Activated T-helper 2 cell treated with anti-CD3 and anti-CD28 coated beads, Interferon-gamma antibody, Interleukin-2, Interleukin-4, amounts not matched to agents 10 μg/mL and 5 μg/mL and 100 μg/mL, durations not matched to agents 14 hours and 24 hours and 36 hours (primary cell): ENCODE measurements around the gene C16orf46. TPM values are rescaled to one million over a fixed set of nuclear protein-coding genes. Genes with fewer than 3 reads are reported as not detected.

Experiments used
- DNase-seq: peaks from one replicate; pipeline ENCODE4 v3.0.0; 2021; ENCODE audit warnings: low spot score
- H3K27ac Mint-ChIP-seq: one replicate; pipeline ENCODE4 v1.8.0; 2021; ENCODE audit warnings: mixed read lengths
- H3K27me3 Mint-ChIP-seq: one replicate; pipeline ENCODE4 v1.8.0; 2021; ENCODE audit warnings: low read depth, mixed read lengths
- H3K36me3 Mint-ChIP-seq: one replicate; pipeline ENCODE4 v1.8.0; 2021; ENCODE audit warnings: low read depth, mixed read lengths
- H3K4me1 Mint-ChIP-seq: one replicate; pipeline ENCODE4 v1.8.0; 2021; ENCODE audit warnings: low read depth, mixed read lengths
- H3K4me3 Mint-ChIP-seq: one replicate; pipeline ENCODE4 v1.8.0; 2021; ENCODE audit warnings: low read depth, mild to moderate bottlenecking, moderate library complexity, mixed read lengths
- H3K9me3 Mint-ChIP-seq: one replicate; pipeline ENCODE4 v1.8.0; 2021; ENCODE audit warnings: mixed read lengths
- intact Hi-C: fragments of 100-400 bp; cut with micrococcal nuclease; formaldehyde crosslinking; loops from one replicate; pipeline ENCODE4 v1.15.1; 2023
- total RNA-seq: library from RNA; stranded (reverse); gene quantifications from 2 replicates; pipeline ENCODE4 v1.2.3, GENCODE V29; 2022

C16orf46 gene
- total RNA-seq, 1 donor from 2014 or later = 0.32 TPM

DNA sequence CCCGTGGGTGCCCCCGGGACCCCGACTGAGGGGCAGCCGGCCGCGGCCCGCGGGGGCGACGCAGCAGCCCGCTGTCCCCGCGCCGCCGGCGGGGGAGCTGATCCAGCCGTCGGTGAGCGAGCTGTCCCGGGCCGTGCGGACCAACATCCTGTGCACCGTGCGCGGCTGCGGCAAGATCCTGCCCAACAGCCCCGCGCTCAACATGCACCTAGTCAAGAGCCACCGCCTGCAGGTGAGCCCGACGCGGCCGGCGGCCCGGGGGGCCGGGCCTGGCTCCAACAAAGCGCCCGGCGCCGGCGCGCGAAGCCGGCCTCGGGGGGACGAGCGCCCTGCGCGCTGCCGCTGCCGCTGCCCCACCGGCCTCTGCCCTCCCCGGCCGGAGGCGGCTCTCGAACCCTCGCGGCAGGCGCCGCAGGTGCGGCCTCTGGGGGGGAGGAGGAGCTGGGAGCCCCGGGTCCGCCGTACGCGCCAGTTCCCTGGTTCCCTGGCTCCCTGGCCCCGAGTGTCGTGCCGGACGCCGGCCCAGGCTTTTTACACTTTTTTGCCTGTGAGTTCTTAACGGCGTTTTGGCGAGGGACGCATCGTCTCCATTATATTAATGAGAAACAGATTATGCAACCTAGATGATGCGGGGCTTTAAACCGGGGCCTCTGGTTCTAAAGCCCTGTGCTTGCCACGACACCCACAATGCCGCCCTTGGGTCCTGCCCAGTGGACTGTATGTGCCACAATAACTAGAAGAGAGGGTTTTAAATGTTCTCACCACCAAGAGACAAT lies 40.9 kb downstream of the C16orf46 start:
- H3K36me3 Mint-ChIP-seq = peaks cover 57% of the 10 kb centered on the region
- intact Hi-C loops = loop anchor here (1.0 to 5.0 kb wide), 5 partner anchors 29 to 701 kb away; partner anchors contain the start of genes CENPN, GAN and GCSH
- peak; percentile 13 for DNase-seq
- H3K4me3 Mint-ChIP-seq = peak overlapping the region; percentile 82
- no peaks in the 10 kb centered on the region for H3K9me3 Mint-ChIP-seq
- peaks cover 18% of the 10 kb centered on the region for H3K4me1 Mint-ChIP-seq
- H3K27ac Mint-ChIP-seq = peak overlapping the region; percentile 43
- no peaks in the 10 kb centered on the region for H3K27me3 Mint-ChIP-seq

GRCh38 chr16:81035398-81035974 lies 41.6 kb downstream of the C16orf46 start, which contains the start of gene ATMIN:
Gene ATMIN, plus strand, starts transcription at chr16:81035842. Its CDS starts 29 bp downstream, at chr16:81035871.
- intact Hi-C loops = loop anchor here (1.0 to 5.0 kb wide), 5 partner anchors 28 to 702 kb away; partner anchors contain the start of genes CENPN, GAN and GCSH
- Mint-ChIP-seq H3K4me3 (peak within 1 kb of the TSS; percentile 82), H3K27me3 (no peaks in the 10 kb centered on the region), H3K9me3 (no peaks in the 10 kb centered on the region), H3K4me1 (peaks cover 18% of the 10 kb centered on the region), H3K36me3 (peaks cover 52% of the 10 kb centered on the region), H3K27ac (peak within 1 kb of the TSS; percentile 43)
- DNase-seq = peak; percentile 80

DNA sequence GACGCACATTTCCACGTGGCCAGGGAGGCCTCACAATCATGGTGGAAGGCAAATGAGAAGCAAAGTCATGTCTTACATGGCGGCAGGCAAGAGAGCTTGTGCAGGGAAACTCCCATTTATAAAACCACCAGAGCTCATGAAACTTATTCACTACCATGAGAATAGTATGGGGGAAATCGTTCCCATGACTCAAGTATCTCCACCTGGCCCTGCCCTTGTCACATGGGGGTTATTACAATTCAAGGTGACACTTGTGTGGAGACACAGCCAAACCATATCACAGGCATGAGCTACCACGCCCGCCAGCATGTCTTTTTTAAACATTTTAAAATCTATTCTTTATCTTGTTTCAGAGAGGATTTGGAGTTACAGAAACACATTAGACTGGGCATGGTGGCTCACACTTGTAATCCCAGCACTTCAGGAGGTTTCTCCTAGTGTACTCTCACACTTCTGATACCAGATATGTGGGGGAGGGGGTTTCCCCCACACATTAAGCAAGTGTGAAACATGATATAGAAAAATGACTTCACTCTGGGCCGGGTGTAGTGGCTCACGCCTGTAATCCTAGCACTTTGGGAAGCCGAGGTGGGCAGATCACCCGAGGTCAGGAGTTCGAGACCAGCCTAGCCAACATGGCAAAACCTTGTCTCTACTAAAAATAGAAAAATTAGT lies 47.0 kb downstream of the C16orf46 start:
- Mint-ChIP-seq H3K27ac (peak overlapping the region; percentile 38), H3K4me3 (no peak overlapping the region), H3K4me1 (peaks cover 4% of the 10 kb centered on the region), H3K36me3 (peaks cover 68% of the 10 kb centered on the region), H3K9me3 (peaks cover 4% of the 10 kb centered on the region), H3K27me3 (no peaks in the 10 kb centered on the region)
- intact Hi-C loops = no loop called here
- DNase-seq = no peak

GRCh38 chr16:81026429-81026828 lies 50.6 kb downstream of the C16orf46 start:
- peaks cover 83% of the 10 kb centered on the region for H3K36me3 Mint-ChIP-seq
- intact Hi-C loops = no loop called here
- DNase-seq = no peak
- no peaks in the 10 kb centered on the region for H3K27me3 Mint-ChIP-seq
- no peak overlapping the region for H3K27ac Mint-ChIP-seq
- peaks cover 4% of the 10 kb centered on the region for H3K4me1 Mint-ChIP-seq
- no peak overlapping the region for H3K4me3 Mint-ChIP-seq
- H3K9me3 Mint-ChIP-seq = peaks cover 4% of the 10 kb centered on the region

DNA sequence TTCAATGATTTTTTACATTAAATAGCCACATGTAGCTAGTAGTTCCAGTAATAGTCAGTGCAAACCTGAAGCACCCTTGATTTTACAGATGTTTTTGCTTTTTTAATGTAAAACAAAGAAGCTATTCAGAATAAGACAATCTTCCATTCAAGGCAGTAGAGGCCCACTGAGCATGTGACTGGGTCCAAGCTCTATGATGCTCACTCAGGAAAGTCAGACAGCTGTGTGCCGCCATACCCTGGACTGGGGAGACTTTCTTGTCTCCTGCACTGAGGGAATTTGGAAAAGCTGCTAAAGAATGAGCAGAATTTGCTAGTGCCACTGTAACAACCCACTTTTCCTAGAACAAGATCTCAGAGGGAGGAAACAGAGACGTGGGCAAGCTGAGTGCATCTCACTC lies 58.5 kb downstream of the C16orf46 start:
- Mint-ChIP-seq H3K27me3 (no peaks in the 10 kb centered on the region), H3K4me1 (peaks cover 8% of the 10 kb centered on the region), H3K27ac (no peak overlapping the region), H3K36me3 (peaks cover 89% of the 10 kb centered on the region), H3K9me3 (no peaks in the 10 kb centered on the region), H3K4me3 (no peak overlapping the region)
- DNase-seq = no peak
- intact Hi-C loops = no loop called here

DNA sequence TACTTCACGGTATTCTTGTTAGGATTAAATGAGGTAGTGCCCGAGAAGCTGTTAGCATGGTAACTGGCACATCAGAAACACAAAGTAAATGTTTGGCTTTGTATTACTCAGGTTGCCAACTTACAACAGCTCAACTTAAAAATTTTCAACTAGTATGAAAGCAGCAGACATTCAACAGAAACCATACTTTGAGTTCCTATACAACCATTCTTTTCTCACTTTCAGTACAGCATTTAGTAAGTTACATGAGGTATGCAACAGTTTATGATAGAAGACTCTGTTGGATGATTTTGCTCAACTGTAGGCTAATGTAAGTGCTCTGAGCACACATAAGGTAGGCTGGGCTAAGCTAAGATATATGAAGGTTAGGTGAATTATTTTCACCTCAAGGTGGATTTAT lies 62.4 kb downstream of the C16orf46 start:
- H3K4me1 Mint-ChIP-seq = peaks cover 18% of the 10 kb centered on the region
- no peak overlapping the region for H3K4me3 Mint-ChIP-seq
- no peaks in the 10 kb centered on the region for H3K27me3 Mint-ChIP-seq
- DNase-seq = no peak
- intact Hi-C loops = no loop called here
- H3K36me3 Mint-ChIP-seq = peaks cover 85% of the 10 kb centered on the region
- no peaks in the 10 kb centered on the region for H3K9me3 Mint-ChIP-seq
- peak overlapping the region; percentile 20 for H3K27ac Mint-ChIP-seq

DNA sequence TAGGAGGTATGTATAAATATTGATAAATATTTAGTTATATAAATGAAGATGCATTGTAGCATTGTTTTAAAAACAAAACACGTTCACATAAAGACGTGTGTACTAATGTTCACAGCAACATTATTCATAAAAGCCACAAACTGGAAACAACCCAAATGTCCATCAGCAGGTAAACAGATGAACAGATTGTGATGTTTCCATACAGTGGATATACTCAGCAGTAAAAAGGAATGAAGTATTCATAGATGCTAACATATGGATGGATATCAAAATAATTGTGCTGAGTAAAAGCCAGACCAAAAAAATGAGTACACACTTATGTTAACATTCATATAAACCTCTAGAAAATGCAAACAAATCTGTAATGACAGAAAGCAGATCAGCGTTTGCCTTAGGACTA lies 64.1 kb downstream of the C16orf46 start:
- no peak overlapping the region for H3K4me3 Mint-ChIP-seq
- intact Hi-C loops = no loop called here
- H3K36me3 Mint-ChIP-seq = peaks cover 81% of the 10 kb centered on the region
- peaks cover 30% of the 10 kb centered on the region for H3K4me1 Mint-ChIP-seq
- H3K27ac Mint-ChIP-seq = no peak overlapping the region
- no peaks in the 10 kb centered on the region for H3K9me3 Mint-ChIP-seq
- H3K27me3 Mint-ChIP-seq = no peaks in the 10 kb centered on the region
- no peak for DNase-seq

Other genes starting within 250 kb of the C16orf46 start
- gene CMC2, start 70.4 kb downstream of the C16orf46 start, total RNA-seq = 130 and 136 TPM in 2 replicates
- gene CENPN, start 70.0 kb downstream of the C16orf46 start, total RNA-seq = 57.4 and 57.9 TPM in 2 replicates
- gene ATMIN, start 41.4 kb downstream of the C16orf46 start, total RNA-seq = 25.8 and 27.1 TPM in 2 replicates
- gene GCSH, start 19.2 kb upstream of the C16orf46 start, total RNA-seq = 23.2 and 25.7 TPM in 2 replicates
- gene BCO1, start 161.5 kb upstream of the C16orf46 start, total RNA-seq = not detected in 2 replicates
- 14.6 and 15.3 TPM in 2 replicates for gene GAN, start 237.7 kb upstream of the C16orf46 start, total RNA-seq